Measurements from ENCODE around the gene KLHL29. TPM values are rescaled to one million over a fixed set of nuclear protein-coding genes. Genes with fewer than 3 reads are reported as not detected.

The KLHL29 gene
- total RNA-seq, 4 donors from 2014 or later, result 39.6 to 52.0 (median 40.4) TPM

DNA sequence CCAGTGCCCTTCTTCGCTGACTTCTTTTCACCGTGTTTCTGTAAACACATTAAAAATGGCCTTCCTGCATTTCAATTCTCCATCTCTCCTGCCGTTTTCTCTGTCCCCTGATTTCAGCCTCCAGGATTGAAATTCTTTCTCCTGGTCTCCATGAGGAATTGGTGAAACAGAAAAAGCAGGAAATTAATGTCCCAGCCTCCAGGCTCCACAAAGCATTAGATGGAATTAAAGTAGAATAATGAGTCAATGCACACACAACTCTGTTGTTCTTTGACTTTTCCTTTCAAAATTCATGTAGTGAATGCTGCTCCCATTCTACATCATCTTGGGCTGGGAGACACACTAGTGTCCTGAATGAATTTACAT is 209.5 kb downstream of the KLHL29 start:
- peaks cover 0 to 93% (median 43%) of the 10 kb centered on the region in 4 donors for H3K4me1 ChIP-seq
- H3K27me3 ChIP-seq, result no peaks in the 10 kb centered on the region
- 32 to 33% methylated on average over 3 of the region's 3 CpGs for WGBS, 2 donors
- no peak for TF ChIP-seq EP300 (IDR thresholded peaks at IDR 0.05)
- TF ChIP-seq POLR2A (IDR thresholded peaks at IDR 0.05), result no peak
- TF ChIP-seq, protein P1, sequence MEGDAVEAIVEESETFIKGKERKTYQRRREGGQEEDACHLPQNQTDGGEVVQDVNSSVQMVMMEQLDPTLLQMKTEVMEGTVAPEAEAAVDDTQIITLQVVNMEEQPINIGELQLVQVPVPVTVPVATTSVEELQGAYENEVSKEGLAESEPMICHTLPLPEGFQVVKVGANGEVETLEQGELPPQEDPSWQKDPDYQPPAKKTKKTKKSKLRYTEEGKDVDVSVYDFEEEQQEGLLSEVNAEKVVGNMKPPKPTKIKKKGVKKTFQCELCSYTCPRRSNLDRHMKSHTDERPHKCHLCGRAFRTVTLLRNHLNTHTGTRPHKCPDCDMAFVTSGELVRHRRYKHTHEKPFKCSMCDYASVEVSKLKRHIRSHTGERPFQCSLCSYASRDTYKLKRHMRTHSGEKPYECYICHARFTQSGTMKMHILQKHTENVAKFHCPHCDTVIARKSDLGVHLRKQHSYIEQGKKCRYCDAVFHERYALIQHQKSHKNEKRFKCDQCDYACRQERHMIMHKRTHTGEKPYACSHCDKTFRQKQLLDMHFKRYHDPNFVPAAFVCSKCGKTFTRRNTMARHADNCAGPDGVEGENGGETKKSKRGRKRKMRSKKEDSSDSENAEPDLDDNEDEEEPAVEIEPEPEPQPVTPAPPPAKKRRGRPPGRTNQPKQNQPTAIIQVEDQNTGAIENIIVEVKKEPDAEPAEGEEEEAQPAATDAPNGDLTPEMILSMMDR (IDR thresholded peaks at IDR 0.05), result no peak
- no peaks in the 10 kb centered on the region for H3K9me3 ChIP-seq
- peak overlapping the region; percentile 1 to 85 (median 54) for H3K27ac ChIP-seq
- no peaks in the 10 kb centered on the region for H3K36me3 ChIP-seq
- DNase-seq (ENCODE audit: low spot score in 2 of 2), result no peak
- no peak overlapping the region for H3K4me3 ChIP-seq

DNA sequence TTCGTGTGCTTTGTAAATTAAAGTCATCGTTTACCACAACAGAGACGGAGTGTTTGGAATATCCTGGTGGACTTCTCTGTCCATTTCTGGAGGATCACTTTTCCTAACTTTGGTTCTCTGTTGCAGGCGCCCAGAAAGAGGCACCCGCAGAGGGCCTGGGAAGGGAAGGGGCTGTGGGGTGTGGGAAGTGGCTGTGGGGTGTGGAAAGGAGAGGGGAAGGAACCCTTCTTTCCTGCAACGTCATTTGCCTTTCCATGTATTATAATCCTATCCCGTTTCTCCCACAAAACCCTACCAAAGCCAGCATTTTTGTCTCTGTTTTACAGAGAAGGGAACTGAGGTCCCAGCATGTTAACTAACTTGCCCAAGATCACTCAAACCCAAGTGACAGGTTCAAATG is 210.0 kb downstream of the KLHL29 start:
- Histone ChIP-seq H3K4me1 (peaks cover 0 to 93% (median 42%) of the 10 kb centered on the region in 4 donors), H3K4me3 (no peak overlapping the region), H3K27ac (peak overlapping the region in 3 of 4 donors; percentile 66 to 85 (median 84)), H3K9me3 (no peaks in the 10 kb centered on the region), H3K27me3 (no peaks in the 10 kb centered on the region), H3K36me3 (no peaks in the 10 kb centered on the region)
- 61 to 72% methylated on average over 7 of the region's 7 CpGs for WGBS, 2 donors
- TF ChIP-seq, protein P1 (IDR thresholded peaks at IDR 0.05), result no peak
- no peak for TF ChIP-seq POLR2A (IDR thresholded peaks at IDR 0.05)
- DNase-seq (ENCODE audit: low spot score in 2 of 2), result no peak

DNA sequence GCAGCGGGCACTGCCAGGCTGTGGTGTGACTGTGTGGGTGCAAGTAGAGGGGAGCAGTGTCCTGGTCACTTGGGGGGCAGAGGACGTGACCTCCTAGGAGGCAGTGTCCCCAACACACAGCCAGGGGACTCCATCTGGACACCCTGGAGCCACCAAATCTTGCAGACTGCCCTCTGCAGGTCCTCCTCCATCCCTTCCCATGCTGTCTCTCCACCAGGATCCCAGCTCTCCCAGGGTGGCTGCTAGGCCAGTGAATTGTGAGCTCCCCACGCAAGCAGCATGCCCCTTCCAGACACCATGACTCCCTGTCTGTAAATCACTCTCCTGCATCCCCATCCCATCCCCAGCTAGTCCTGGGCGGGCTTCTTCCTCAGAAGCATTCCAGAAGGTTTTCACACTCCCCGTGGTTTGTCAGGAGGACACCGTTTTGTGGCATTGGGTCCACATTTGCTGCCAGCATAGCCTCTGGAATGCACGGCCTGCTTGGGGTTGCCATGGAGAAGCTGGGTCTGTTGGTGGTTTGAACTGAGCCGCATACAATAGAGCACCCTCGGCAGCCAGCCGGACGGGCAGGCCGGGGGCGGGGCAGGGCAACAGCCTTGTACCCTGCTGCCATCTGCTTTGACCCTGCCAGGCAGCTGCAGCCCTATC is 210.7 kb downstream of the KLHL29 start:
- TF ChIP-seq, protein P1 (IDR thresholded peaks at IDR 0.05), result no peak
- peak in 1 of 2 donors; percentile 63 for TF ChIP-seq EP300 (IDR thresholded peaks at IDR 0.05)
- no peak overlapping the region for H3K4me3 ChIP-seq
- H3K36me3 ChIP-seq, result no peaks in the 10 kb centered on the region
- peaks cover 0 to 93% (median 39%) of the 10 kb centered on the region in 4 donors for H3K4me1 ChIP-seq
- WGBS, 2 donors, result 39 to 52% methylated on average over 13 of the region's 13 CpGs
- no peaks in the 10 kb centered on the region for H3K9me3 ChIP-seq
- no peaks in the 10 kb centered on the region for H3K27me3 ChIP-seq
- no peak for DNase-seq (ENCODE audit: low spot score in 2 of 2)
- H3K27ac ChIP-seq, result peak overlapping the region; percentile 47 to 85 (median 75)

DNA sequence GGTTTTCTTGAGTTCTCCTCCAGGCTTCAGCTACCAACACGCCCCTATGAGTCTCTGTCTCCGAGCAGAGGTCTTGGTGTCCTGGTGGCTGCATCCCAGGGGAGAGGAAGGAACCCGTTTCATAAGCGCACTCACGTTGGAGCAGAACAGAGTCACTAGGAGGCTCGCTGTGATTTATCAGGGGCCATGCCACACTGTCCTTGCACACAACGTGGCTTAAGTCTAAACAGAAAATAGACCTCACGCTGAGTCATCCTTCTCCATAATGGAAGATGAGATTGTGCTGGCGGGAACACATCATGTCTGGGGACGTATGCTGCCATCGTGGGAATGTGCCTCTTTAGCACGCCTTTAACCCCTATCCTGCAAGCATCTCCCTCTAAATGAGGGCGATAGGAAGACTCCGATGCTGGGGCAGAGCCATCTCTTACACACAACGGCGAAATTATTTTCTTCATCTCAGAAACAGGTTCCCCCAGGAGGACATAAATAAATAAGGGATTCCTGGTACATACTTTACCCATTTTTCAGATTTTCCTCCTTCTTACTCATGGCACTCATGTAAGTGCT is 211.4 kb downstream of the KLHL29 start:
- no peaks in the 10 kb centered on the region for H3K27me3 ChIP-seq
- peaks cover 0 to 93% (median 35%) of the 10 kb centered on the region in 4 donors for H3K4me1 ChIP-seq
- H3K27ac ChIP-seq, result peak overlapping the region; percentile 22 to 85 (median 66)
- no peak for DNase-seq (ENCODE audit: low spot score in 2 of 2)
- H3K36me3 ChIP-seq, result no peaks in the 10 kb centered on the region
- H3K9me3 ChIP-seq, result no peaks in the 10 kb centered on the region
- 55 to 62% methylated on average over 16 of the region's 16 CpGs for WGBS, 2 donors
- H3K4me3 ChIP-seq, result no peak overlapping the region
- TF ChIP-seq EP300 (IDR thresholded peaks at IDR 0.05) (no peak), POLR2A (IDR thresholded peaks at IDR 0.05) (no peak)
- TF ChIP-seq, protein P1 (IDR thresholded peaks at IDR 0.05), result no peak

DNA sequence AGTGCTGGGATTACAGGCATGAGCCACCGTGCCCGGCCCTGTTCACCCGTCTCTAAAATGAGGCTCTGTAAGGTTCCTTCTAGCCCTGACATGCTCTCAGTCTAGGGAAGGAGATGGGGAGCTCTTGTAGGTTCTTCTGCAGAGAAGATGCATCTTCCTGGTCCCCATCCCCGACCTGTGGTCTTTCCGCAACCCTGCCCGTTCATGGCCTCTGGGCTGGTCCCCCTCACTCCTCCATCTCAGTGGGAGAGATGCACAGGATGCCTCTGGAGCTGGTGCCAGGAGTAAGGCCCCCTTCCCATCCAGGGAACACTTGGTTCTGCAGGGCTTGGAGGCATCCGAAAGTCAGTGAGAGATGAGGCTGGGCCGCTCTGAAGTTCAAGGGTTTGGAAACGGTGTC is 212.7 kb downstream of the KLHL29 start:
- no peak overlapping the region for H3K4me3 ChIP-seq
- no peak for DNase-seq (ENCODE audit: low spot score in 2 of 2)
- peaks cover 0 to 92% (median 32%) of the 10 kb centered on the region in 4 donors for H3K4me1 ChIP-seq
- peak overlapping the region in 1 of 4 donors; percentile 57 for H3K27ac ChIP-seq
- H3K36me3 ChIP-seq, result no peaks in the 10 kb centered on the region
- TF ChIP-seq POLR2A (IDR thresholded peaks at IDR 0.05), result no peak
- TF ChIP-seq, protein P1 (IDR thresholded peaks at IDR 0.05), result no peak
- no peak for TF ChIP-seq EP300 (IDR thresholded peaks at IDR 0.05)
- no peaks in the 10 kb centered on the region for H3K9me3 ChIP-seq
- no peaks in the 10 kb centered on the region for H3K27me3 ChIP-seq
- WGBS, 2 donors, result 93 to 98% methylated on average over 9 of the region's 9 CpGs

All from tibial nerve (tissue), 4 donors.